Astrocyte (in vitro differentiated cells and primary cell): ENCODE results near the gene SIGLEC12. TPM values are rescaled to one million over a fixed set of nuclear protein-coding genes. Genes with fewer than 3 reads are reported as not detected.

Experiments
- DNase-seq: peaks from one replicate; pipeline ENCODE4 v3.0.0-alpha.2; 2010; ENCODE audit warnings: low read depth
- FAIRE-seq: peaks from 2 replicates; lab custom pipeline; 2011; peaks lifted over from hg19 to GRCh38; lab: Jason Lieb, UNC
- H2AFZ ChIP-seq: 2 replicates; pipeline ENCODE4 v1.6.0; 2012; ENCODE audit warnings: low read depth, low read length, inconsistent platforms
- H3K27ac ChIP-seq: 2 replicates; pipeline ENCODE4 v1.5.1; 2011; ENCODE audit warnings: low read depth, low read length, inconsistent platforms
- H3K27me3 ChIP-seq: 2 replicates; pipeline ENCODE4 v1.6.0; 2011; ENCODE audit warnings: low read length, inconsistent platforms; ENCODE audit not compliant: insufficient read depth
- H3K36me3 ChIP-seq: 2 replicates; pipeline ENCODE4 v1.5.1; 2011; ENCODE audit warnings: low read length, inconsistent platforms; ENCODE audit not compliant: insufficient read depth
- H3K4me1 ChIP-seq: 2 replicates; pipeline ENCODE4 v1.5.1; 2011; ENCODE audit warnings: low read length, inconsistent platforms; ENCODE audit not compliant: insufficient read depth
- H3K4me2 ChIP-seq: 2 replicates; pipeline ENCODE4 v1.6.0; 2012; ENCODE audit warnings: low read length, inconsistent platforms
- H3K4me3 ChIP-seq: 2 replicates; pipeline ENCODE4 v1.5.1; 2011; ENCODE audit warnings: low read depth, mild to moderate bottlenecking, low read length, inconsistent platforms; ENCODE audit not compliant: insufficient read depth
- H3K79me2 ChIP-seq: 2 replicates; pipeline ENCODE4 v1.6.0; 2012; ENCODE audit warnings: mild to moderate bottlenecking, low read length, inconsistent platforms; ENCODE audit not compliant: insufficient read depth
- H3K9ac ChIP-seq: 2 replicates; pipeline ENCODE4 v1.6.0; 2012; ENCODE audit warnings: mild to moderate bottlenecking, low read length, inconsistent platforms
- H3K9me3 ChIP-seq: 2 replicates; pipeline ENCODE4 v1.5.1; 2012; ENCODE audit warnings: low read depth, mild to moderate bottlenecking, low read length, inconsistent platforms; ENCODE audit not compliant: insufficient read depth
- H4K20me1 ChIP-seq: 2 replicates; pipeline ENCODE4 v1.6.0; 2012; ENCODE audit warnings: low read length, inconsistent platforms; ENCODE audit not compliant: insufficient read depth
- H3K27ac Mint-ChIP-seq: one replicate; pipeline ENCODE4 v1.8.0; 2021; ENCODE audit warnings: mild to moderate bottlenecking, mixed read lengths; ENCODE audit not compliant: unreplicated experiment
- H3K27me3 Mint-ChIP-seq: one replicate; pipeline ENCODE4 v1.8.0; 2021; ENCODE audit warnings: low read depth, mixed read lengths; ENCODE audit not compliant: unreplicated experiment
- H3K36me3 Mint-ChIP-seq: one replicate; pipeline ENCODE4 v1.8.0; 2021; ENCODE audit warnings: low read depth, mixed read lengths; ENCODE audit not compliant: unreplicated experiment
- H3K4me1 Mint-ChIP-seq: one replicate; pipeline ENCODE4 v1.8.0; 2021; ENCODE audit warnings: low read depth, mixed read lengths; ENCODE audit not compliant: unreplicated experiment
- H3K4me3 Mint-ChIP-seq: one replicate; pipeline ENCODE4 v1.8.0; 2021; ENCODE audit warnings: mild to moderate bottlenecking, moderate library complexity, mixed read lengths; ENCODE audit not compliant: unreplicated experiment
- H3K9me3 Mint-ChIP-seq: one replicate; pipeline ENCODE4 v1.8.0; 2021; ENCODE audit warnings: mild to moderate bottlenecking, mixed read lengths; ENCODE audit not compliant: unreplicated experiment
- CTCF ChIP-seq: IDR thresholded peaks from 2 replicates; pipeline ENCODE4 v1.5.1; 2011; ENCODE audit warnings: low read depth, mild to moderate bottlenecking, inconsistent platforms, low read length, moderate library complexity; ENCODE audit not compliant: insufficient read depth
- EZH2 ChIP-seq: IDR thresholded peaks from 2 replicates; pipeline ENCODE4 v1.6.1; 2012; ENCODE audit warnings: mild to moderate bottlenecking, low read length, inconsistent platforms; ENCODE audit not compliant: insufficient read depth
- total RNA-seq: library from RNA; stranded (reverse); gene quantifications from 2 replicates; pipeline ENCODE4 v1.2.1, GENCODE V29; 2021

The SIGLEC12 gene
- total RNA-seq, 1 donor from 2014 or later: not detected

GRCh38 chr19:51529301-51529700 is 27.7 kb upstream of the SIGLEC12 start:
- no peaks in the 10 kb centered on the region for H3K36me3 ChIP-seq
- H3K9me3 Mint-ChIP-seq: peaks cover 4% of the 10 kb centered on the region
- H3K27ac Mint-ChIP-seq: no peak overlapping the region
- H3K4me1 ChIP-seq: no peaks in the 10 kb centered on the region
- no peaks in the 10 kb centered on the region for H3K27me3 ChIP-seq
- no peak for TF ChIP-seq CTCF
- H3K36me3 Mint-ChIP-seq: no peaks in the 10 kb centered on the region
- no peak overlapping the region for H3K4me3 Mint-ChIP-seq
- H3K79me2 ChIP-seq: no peaks in the 10 kb centered on the region
- no peak overlapping the region for H3K4me3 ChIP-seq
- H3K4me2 ChIP-seq: no peak overlapping the region
- H2AFZ ChIP-seq: no peak overlapping the region
- H3K9ac ChIP-seq: no peak overlapping the region
- no peaks in the 10 kb centered on the region for H3K9me3 ChIP-seq
- no peak overlapping the region for H3K27ac ChIP-seq
- DNase-seq: no peak
- H4K20me1 ChIP-seq: no peaks in the 10 kb centered on the region
- peaks cover 1% of the 10 kb centered on the region for H3K27me3 Mint-ChIP-seq
- H3K4me1 Mint-ChIP-seq: no peaks in the 10 kb centered on the region
- FAIRE-seq: no peak

DNA sequence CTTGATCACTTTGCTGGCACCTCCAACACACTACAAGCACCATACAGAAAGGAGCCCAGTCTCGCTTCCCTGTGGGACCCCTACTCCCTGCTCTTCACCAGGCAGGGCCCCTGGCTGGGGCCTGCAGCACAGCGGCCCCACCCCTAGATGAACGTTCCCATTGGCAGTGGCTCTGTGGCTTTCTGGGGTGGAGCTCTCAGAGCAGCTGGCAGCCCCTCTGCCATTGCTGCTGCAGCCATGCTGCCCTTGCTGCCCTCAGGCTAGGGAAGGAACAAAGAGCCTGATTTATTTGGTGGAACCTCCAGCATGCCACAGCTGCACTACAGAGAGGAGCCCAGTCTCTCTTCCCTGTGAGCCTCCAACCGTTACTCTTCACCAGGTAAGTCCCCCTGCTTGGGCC is 24.1 kb upstream of the SIGLEC12 start:
- Mint-ChIP-seq H3K27me3 (no peaks in the 10 kb centered on the region), H3K4me1 (no peaks in the 10 kb centered on the region), H3K4me3 (no peak overlapping the region), H3K36me3 (no peaks in the 10 kb centered on the region), H3K27ac (no peak overlapping the region), H3K9me3 (peaks cover 8% of the 10 kb centered on the region)
- H2AFZ ChIP-seq: no peak overlapping the region
- H3K36me3 ChIP-seq: no peaks in the 10 kb centered on the region
- H3K4me2 ChIP-seq: no peak overlapping the region
- TF ChIP-seq CTCF (no peak), EZH2 (no peak)
- no peaks in the 10 kb centered on the region for H3K4me1 ChIP-seq
- no peaks in the 10 kb centered on the region for H4K20me1 ChIP-seq
- FAIRE-seq (no peak), DNase-seq (no peak)
- H3K27ac ChIP-seq: no peak overlapping the region
- H3K9me3 ChIP-seq: no peaks in the 10 kb centered on the region
- H3K9ac ChIP-seq: no peak overlapping the region
- no peak overlapping the region for H3K4me3 ChIP-seq
- H3K27me3 ChIP-seq: no peaks in the 10 kb centered on the region
- no peaks in the 10 kb centered on the region for H3K79me2 ChIP-seq

DNA sequence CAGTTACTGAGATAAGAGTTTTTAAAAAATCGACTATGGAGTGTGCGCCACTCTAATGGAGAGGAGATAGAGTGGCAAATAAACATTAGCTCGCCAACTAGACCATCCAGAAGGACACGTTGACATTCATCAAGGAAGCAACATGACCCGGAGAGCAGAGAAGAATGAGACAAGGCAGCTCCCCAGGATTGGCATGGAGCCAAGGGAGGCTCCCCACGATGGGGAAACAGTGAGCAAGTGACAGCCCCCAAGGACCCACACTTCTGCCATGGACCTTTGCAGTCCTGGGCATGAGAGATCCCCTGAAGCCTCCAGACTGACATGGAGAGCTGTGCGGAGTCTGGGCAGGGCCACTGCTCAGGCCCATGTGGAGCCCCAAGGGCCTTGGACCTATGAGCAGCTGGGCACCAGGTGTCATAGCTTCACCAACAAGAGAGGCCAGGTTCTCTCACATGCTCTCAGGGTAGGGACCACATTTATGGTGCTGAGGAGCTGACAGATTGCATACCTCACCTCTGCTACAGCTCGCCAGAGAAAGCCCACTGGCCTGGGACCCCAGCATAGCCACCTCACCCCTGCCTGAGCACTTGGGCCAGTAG is 23.2 kb upstream of the SIGLEC12 start:
- H3K79me2 ChIP-seq: no peaks in the 10 kb centered on the region
- FAIRE-seq (no peak), DNase-seq (no peak)
- Mint-ChIP-seq H3K4me3 (no peak overlapping the region), H3K9me3 (peaks cover 8% of the 10 kb centered on the region), H3K27me3 (no peaks in the 10 kb centered on the region), H3K27ac (no peak overlapping the region), H3K36me3 (no peaks in the 10 kb centered on the region), H3K4me1 (no peaks in the 10 kb centered on the region)
- H3K27ac ChIP-seq: no peak overlapping the region
- H3K4me2 ChIP-seq: no peak overlapping the region
- no peaks in the 10 kb centered on the region for H3K9me3 ChIP-seq
- H3K9ac ChIP-seq: no peak overlapping the region
- no peak overlapping the region for H2AFZ ChIP-seq
- no peaks in the 10 kb centered on the region for H4K20me1 ChIP-seq
- H3K27me3 ChIP-seq: no peaks in the 10 kb centered on the region
- no peak for TF ChIP-seq CTCF
- TF ChIP-seq EZH2: no peak
- no peaks in the 10 kb centered on the region for H3K4me1 ChIP-seq
- no peak overlapping the region for H3K4me3 ChIP-seq
- H3K36me3 ChIP-seq: no peaks in the 10 kb centered on the region
